ENCODE data around the gene AMER2. TPM values are rescaled to one million over a fixed set of nuclear protein-coding genes. Genes with fewer than 3 reads are reported as not detected.

AMER2 gene
- total and polyA plus RNA-seq, 9 of the 15 experiments (the other 6 are each of a cell fraction or from before 2014, with no cell fraction given): not detected

GRCh38 chr13:25131881-25132420, 40.1 kb downstream of the AMER2 start:
- DNase-seq (ENCODE audit: extremely low read depth in 1 of 4, low spot score in 3 of 4) (no peak), ATAC-seq (no peak), FAIRE-seq (no peak)
- Histone ChIP-seq H4K20me1 (replicated peaks; ENCODE audit: control insufficient read depth, insufficient read depth, low read length) (no peaks in the 10 kb centered on the region), H3K27ac (ENCODE audit: extremely low read depth, low read depth, low read length) (no peak overlapping the region), H3K9me1 (ENCODE audit: control insufficient read depth, insufficient read depth, low read length) (no peaks in the 10 kb centered on the region), H3K4me1 (replicated peaks in 1 of 2; ENCODE audit: control insufficient read depth in 2 of 2, insufficient read depth in 2 of 2, low read length in 2 of 2) (no peaks in the 10 kb centered on the region), H3K36me3 (ENCODE audit: control insufficient read depth, insufficient read depth, low read length) (no peaks in the 10 kb centered on the region), H3K4me2 (ENCODE audit: insufficient read depth, low read length) (no peak overlapping the region), H3K9me3 (replicated peaks; ENCODE audit: control insufficient read depth, insufficient read depth, low read depth, low read length) (no peaks in the 10 kb centered on the region), H3K79me2 (ENCODE audit: control insufficient read depth, insufficient read depth, low read length) (no peaks in the 10 kb centered on the region), H3K9ac (ENCODE audit: insufficient read depth in 1 of 2, low read depth in 2 of 2, low read length in 2 of 2) (no peak overlapping the region), H3K4me3 (no peak overlapping the region), H2AFZ (ENCODE audit: low read depth, low read length) (no peak overlapping the region), H3K27me3 (ENCODE audit: control insufficient read depth in 2 of 2, insufficient read depth in 2 of 2, low read length in 2 of 2) (peaks cover 2 to 4% of the 10 kb centered on the region in 2 experiments; a peak in 2 of 5 replicates)
- no TSS peak for BruUV-seq (replicated peaks)
- intact Hi-C loops (cut with micrococcal nuclease): no loop called here
- in situ Hi-C loops (cut with MboI): no loop called here
- TF ChIP-seq TCFL5 (CRISPR knock-in tag; conservative IDR thresholded peaks at IDR 0.05): no peak
- TF ChIP-seq ZNF77 (CRISPR knock-in tag; IDR thresholded peaks at IDR 0.05): no peak
- TF ChIP-seq TCF3 (CRISPR knock-in tag; IDR thresholded peaks at IDR 0.05): no peak
- no peak for TF ChIP-seq NR4A1 (CRISPR knock-in tag; IDR thresholded peaks at IDR 0.05)
- TF ChIP-seq NR4A1 (tag; IDR thresholded peaks at IDR 0.05): no peak
- no peak for TF ChIP-seq RBM15 (IDR thresholded peaks at IDR 0.05; ENCODE audit: insufficient read depth, low read length)
- no peak for TF ChIP-seq ZNF24 (IDR thresholded peaks at IDR 0.05)
- no peak for TF ChIP-seq NKRF (IDR thresholded peaks at IDR 0.05; ENCODE audit: borderline replicate concordance)
- no peak for TF ChIP-seq ETS1 (conservative IDR thresholded peaks at IDR 0.05; ENCODE audit: control insufficient read depth, low read depth, low read length)
- no peak for TF ChIP-seq ZNF12 (CRISPR knock-in tag; IDR thresholded peaks at IDR 0.05)
- no peak for TF ChIP-seq NFIX (CRISPR knock-in tag; IDR thresholded peaks at IDR 0.05; ENCODE audit: low read depth)
- ChIA-PET CTCF (ENCODE audit: low intra/inter-chr PET ratio) (no interaction called here), POLR2A (no interaction called here)
- WGBS (ENCODE audit: insufficient coverage, low coverage, missing lambda C conversion rate): under 1% methylated on average over 6 of the region's 6 CpGs

Data from K562 (cell line).